Measurements from ENCODE around the gene NOP56. TPM values are rescaled to one million over a fixed set of nuclear protein-coding genes. Genes with fewer than 3 reads are reported as not detected.

The NOP56 gene
- total RNA-seq, 1 donor from 2014 or later = 47.3 TPM

DNA sequence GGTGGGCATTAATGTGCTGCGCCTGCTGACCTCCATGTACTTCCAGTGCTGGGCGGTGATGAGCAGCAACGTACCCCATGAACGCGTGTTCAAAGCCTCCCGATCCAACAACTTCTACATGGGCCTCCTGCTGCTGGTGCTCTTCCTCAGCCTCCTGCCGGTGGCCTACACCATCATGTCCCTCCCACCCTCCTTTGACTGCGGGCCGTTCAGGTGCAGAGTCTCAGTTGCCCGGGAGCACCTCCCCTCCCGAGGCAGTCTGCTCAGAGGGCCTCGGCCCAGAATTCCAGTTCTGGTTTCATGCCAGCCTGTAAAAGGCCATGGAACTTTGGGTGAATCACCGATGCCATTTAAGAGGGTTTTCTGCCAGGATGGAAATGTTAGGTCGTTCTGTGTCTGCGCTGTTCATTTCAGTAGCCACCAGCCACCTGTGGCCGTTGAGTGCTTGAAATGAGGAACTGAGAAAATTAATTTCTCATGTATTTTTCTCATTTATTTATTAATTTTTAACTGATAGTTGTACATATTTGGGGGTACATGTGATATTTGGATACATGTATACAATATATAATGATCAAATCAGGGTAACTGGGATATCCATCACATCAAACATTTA is 35.2 kb upstream of the NOP56 start:
- H3K4me3 ChIP-seq = no peak overlapping the region
- intact Hi-C loops (cut with micrococcal nuclease) = no loop called here
- TF ChIP-seq, protein P1, sequence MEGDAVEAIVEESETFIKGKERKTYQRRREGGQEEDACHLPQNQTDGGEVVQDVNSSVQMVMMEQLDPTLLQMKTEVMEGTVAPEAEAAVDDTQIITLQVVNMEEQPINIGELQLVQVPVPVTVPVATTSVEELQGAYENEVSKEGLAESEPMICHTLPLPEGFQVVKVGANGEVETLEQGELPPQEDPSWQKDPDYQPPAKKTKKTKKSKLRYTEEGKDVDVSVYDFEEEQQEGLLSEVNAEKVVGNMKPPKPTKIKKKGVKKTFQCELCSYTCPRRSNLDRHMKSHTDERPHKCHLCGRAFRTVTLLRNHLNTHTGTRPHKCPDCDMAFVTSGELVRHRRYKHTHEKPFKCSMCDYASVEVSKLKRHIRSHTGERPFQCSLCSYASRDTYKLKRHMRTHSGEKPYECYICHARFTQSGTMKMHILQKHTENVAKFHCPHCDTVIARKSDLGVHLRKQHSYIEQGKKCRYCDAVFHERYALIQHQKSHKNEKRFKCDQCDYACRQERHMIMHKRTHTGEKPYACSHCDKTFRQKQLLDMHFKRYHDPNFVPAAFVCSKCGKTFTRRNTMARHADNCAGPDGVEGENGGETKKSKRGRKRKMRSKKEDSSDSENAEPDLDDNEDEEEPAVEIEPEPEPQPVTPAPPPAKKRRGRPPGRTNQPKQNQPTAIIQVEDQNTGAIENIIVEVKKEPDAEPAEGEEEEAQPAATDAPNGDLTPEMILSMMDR (IDR thresholded peaks at IDR 0.05; ENCODE audit: borderline replicate concordance) = no peak
- no peak for DNase-seq
- H3K27ac ChIP-seq (replicated peaks) = no peak overlapping the region
- no peaks in the 10 kb centered on the region for H3K36me3 ChIP-seq
- H3K4me1 ChIP-seq = no peaks in the 10 kb centered on the region
- H3K9me3 ChIP-seq (replicated peaks) = peaks cover 12% of the 10 kb centered on the region
- peaks cover 54% of the 10 kb centered on the region for H3K27me3 ChIP-seq (ENCODE audit: low read depth)

DNA sequence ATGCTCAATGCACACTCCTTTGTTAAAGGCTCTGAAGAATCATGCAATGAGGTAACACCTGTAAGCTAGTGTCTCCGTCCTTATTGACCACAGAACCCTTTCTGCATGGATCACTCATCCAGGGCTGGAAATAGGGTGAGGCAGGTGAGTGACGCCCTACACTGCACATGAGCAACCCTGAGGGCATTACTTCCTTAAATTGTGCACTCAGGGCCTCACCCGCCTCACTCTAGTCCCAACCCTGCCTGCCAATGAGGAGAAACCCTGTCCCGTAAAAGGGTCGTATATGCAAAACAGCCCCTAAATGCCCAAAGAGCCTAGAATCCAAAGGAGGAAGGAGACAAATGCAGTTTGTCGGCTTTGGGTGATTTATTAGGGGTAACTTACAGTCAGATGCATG is 33.6 kb upstream of the NOP56 start:
- intact Hi-C loops (cut with micrococcal nuclease) = no loop called here
- Histone ChIP-seq H3K36me3 (no peaks in the 10 kb centered on the region), H3K4me1 (no peaks in the 10 kb centered on the region), H3K9me3 (replicated peaks) (peaks cover 12% of the 10 kb centered on the region), H3K4me3 (no peak overlapping the region), H3K27me3 (ENCODE audit: low read depth) (peaks cover 40% of the 10 kb centered on the region), H3K27ac (replicated peaks) (no peak overlapping the region)
- TF ChIP-seq, protein P1 (IDR thresholded peaks at IDR 0.05; ENCODE audit: borderline replicate concordance) = no peak
- no peak for DNase-seq

DNA sequence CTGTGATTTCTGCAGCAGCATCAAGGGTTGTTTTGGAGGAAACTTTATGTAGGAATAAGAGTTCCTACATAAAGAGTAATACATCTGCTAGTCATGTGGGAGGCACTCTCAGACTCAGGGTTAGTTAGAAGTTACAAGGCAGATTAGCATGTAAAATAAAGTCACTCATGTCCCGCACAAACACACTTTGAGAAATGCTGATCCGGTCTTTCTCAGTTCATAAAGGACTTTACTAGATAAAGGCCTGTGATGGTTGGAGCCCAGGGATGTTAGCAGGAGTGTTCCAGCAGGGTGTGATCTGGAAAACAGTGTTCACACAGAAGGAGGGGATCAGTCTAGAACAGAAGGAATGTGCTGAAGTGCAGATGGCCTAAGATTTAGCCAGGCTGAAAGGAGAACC is 33.1 kb upstream of the NOP56 start:
- Histone ChIP-seq H3K9me3 (replicated peaks) (peaks cover 12% of the 10 kb centered on the region), H3K27ac (replicated peaks) (no peak overlapping the region), H3K27me3 (ENCODE audit: low read depth) (peaks cover 36% of the 10 kb centered on the region), H3K36me3 (no peaks in the 10 kb centered on the region), H3K4me3 (no peak overlapping the region), H3K4me1 (no peaks in the 10 kb centered on the region)
- DNase-seq = no peak
- TF ChIP-seq, protein P1 (IDR thresholded peaks at IDR 0.05; ENCODE audit: borderline replicate concordance) = no peak
- intact Hi-C loops (cut with micrococcal nuclease) = no loop called here

DNA sequence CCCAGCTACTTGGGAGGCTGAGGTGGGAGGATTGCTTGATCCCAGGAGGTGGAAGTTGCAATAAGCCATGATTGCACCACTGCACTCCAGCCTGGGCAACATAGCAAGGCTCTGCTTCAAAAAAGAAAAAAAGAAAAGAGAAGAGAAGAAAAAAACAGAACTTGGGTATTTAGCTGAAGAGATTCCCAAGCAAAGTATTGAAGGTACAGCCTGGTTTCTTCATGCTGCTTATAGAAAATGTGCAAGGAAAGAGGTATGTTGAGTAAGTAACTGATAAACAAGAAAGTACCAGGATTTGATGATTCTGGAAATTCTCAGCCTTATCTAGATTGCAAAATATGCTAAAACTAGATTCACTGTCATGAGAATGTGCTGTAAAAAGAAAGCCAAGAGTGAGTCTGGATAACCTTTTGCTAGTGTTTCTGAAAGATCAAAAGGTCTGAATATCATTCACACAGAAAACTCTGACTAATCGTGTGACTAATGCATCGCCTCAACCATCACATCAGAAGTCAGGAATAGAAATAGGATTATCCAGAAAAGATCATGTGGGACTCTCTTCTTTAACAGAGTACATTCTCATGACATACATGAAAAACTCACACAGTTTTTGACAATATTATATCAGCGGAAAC is 32.4 kb upstream of the NOP56 start:
- intact Hi-C loops (cut with micrococcal nuclease) = no loop called here
- Histone ChIP-seq H3K4me3 (no peak overlapping the region), H3K4me1 (no peaks in the 10 kb centered on the region), H3K9me3 (replicated peaks) (peaks cover 7% of the 10 kb centered on the region), H3K36me3 (no peaks in the 10 kb centered on the region), H3K27ac (replicated peaks) (no peak overlapping the region), H3K27me3 (ENCODE audit: low read depth) (peaks cover 30% of the 10 kb centered on the region)
- DNase-seq = no peak
- TF ChIP-seq, protein P1 (IDR thresholded peaks at IDR 0.05; ENCODE audit: borderline replicate concordance) = no peak

DNA sequence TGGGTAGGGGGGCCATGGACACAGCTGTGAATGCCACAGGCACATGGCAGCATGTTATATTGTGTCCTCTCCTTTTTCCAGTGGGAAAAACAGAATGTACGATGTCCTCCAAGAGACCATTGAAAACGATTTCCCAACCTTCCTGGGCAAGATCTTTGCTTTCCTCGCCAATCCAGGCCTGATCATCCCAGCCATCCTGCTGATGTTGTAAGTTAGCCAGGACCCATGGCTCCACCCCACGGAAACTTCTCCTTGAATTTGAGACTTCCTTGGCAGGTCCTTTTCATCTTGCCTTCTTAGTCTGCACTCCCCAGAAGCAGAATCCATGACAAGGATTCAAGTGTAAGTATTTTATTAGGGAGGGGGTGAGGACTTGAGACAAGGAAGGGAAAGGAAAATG is 28.2 kb upstream of the NOP56 start:
- Histone ChIP-seq H3K27ac (replicated peaks) (peak overlapping the region; percentile 50), H3K4me3 (no peak overlapping the region), H3K4me1 (no peaks in the 10 kb centered on the region), H3K9me3 (replicated peaks) (peaks cover 17% of the 10 kb centered on the region), H3K27me3 (ENCODE audit: low read depth) (peaks cover 9% of the 10 kb centered on the region), H3K36me3 (no peaks in the 10 kb centered on the region)
- intact Hi-C loops (cut with micrococcal nuclease) = no loop called here
- peak; percentile 17 for DNase-seq
- TF ChIP-seq, protein P1 (IDR thresholded peaks at IDR 0.05; ENCODE audit: borderline replicate concordance) = no peak
